T-helper 2 cell (primary cell): ENCODE results near the gene DNM3.

Experiments
- DNase-seq, 5 experiments: peaks; one replicate each; pipeline versions ENCODE4 v3.0.0 to v3.0.0-alpha.2; 2012 to 2022

DNM3 gene

DNA sequence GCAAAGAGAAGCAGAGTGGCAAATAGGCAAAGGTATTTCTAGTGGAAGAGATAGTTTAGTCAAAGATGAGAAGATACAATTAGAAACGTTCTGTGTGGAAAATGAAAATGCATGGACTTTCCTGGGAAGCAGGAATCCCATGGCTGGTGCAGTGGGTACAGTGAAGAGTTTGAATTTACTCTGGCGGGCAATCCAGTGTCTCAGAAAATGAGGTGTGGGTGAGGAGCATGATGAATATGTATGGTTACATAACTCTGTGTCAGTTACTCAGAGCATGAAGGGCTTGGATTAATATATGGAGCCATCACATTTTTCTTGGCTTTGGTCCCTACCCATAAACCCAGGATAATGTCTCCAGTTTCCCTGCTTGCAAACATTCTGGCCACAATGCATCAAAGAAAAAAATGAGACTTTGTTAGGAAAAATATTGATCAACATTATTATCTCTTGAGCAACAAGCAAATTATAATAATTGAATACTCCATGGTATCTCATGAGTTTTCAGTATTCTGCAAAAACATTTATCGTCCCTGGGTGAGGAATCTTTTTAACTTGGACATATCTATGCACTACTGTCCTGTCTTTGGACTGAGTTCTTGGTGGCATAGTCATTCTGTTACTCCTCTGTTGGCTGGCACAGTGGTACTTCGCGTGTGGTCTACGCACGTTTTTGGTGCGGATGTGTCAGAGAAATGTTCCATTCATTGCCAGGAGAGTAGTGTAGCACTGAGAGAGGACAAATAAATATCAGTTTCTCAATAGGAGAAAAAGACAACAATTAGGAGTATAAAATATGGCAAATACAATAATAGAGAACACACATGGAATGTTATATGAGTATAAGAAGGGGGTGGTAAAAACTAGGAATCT is 405.5 kb downstream of the DNM3 start:
- DNase-seq = no peak

- no peak for DNase-seq
These were observed 410.2 kb downstream of the DNM3 start for GRCh38 chr1:172251486-172251885.

GRCh38 chr1:172252321-172252720 is 411.0 kb downstream of the DNM3 start:
- no peak for DNase-seq

DNA sequence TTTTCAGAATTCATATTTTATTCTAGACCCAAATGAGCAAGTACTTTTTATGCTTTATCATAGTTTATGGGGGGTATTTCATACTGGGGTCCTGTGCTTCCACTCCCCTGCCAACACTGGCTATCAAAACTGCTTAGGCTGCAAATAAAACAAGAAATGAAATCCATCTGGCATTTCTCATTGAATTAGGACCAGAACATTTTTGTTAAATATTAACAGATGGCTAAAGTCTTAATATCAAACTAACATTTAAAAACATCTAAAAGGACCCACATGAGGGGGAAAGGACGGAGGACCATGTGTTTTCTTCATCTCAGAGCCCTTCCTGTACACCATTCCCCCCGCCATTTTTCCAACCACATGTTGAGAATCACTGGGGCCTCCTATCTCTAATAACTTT is 411.7 kb downstream of the DNM3 start:
- DNase-seq = no peak

GRCh38 chr1:172254521-172255222 is 413.4 kb downstream of the DNM3 start:
- DNase-seq = peak in 1 of 5 experiments; percentile 36

- DNase-seq = peak in 1 of 5 experiments; percentile 42
These were observed 413.9 kb downstream of the DNM3 start for GRCh38 chr1:172255223-172255560.

GRCh38 chr1:172265905-172266304 is 424.6 kb downstream of the DNM3 start:
- DNase-seq = no peak

DNA sequence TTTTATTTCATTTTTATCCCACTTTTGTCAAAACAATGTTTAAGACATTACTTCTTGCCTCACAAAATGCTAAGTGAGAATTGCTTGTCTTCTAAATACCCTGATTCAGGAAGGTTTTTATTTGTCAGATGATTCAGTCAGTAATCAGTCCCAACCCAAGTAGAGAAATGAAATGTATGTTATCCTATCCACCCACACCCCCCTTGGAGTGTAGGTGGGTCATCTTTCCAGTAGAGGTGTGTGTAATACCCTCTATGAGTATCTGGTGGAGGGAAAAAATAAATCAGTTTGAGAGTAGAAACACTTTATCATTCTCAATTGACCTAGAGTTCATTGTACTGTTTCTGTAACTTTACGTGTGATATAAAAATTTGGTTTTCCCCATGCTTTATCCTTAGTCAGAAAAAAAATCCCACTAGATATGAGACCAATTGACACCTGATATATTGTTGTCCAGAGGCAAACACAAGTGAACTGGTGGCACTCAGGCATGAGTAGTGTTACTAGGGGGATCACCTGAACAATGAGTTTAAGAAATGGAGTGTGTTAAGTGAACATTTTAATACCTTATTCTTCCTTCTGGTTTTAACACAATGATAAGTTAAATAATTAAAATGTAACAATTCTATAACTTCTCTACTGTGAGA is 425.4 kb downstream of the DNM3 start:
- peak in 1 of 5 experiments; percentile 47 for DNase-seq

DNA sequence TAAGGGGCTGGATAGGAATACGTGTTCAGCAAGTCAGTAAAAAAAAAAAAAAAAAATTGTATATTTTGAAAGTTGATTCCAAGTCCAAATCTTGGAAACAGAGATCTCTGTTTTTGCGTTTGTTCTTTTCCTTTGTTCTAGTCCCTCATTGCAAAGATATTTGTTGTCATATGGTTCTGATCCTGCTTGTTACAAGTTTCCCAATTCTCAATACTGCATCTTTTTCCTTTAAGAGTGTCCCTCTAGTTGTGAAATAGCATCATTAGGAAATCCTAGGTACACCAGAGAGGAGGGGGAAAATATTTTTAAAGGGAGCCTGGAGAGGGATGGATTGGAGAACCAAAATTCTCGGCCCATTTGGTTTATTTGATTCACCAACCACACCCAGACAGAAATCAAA is 426.9 kb downstream of the DNM3 start:
- no peak for DNase-seq

DNA sequence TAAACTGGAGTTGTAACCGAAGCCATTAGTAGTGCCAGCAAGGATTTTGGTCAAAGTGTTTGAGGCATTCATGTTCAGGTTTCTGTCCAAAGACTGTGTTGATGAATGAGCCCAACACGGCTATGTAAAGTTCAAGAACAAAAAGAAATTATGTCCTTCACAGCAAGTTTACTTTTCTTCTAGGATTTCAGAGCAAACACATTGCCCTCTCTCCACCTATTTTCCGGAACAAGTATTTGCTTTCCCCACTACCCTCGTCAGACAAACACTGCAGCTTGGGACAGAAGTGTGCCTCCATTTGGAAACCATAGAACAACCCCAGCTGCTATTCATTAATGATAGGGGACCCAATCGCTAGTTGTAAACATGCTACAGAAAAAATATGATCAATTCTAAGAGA is 427.8 kb downstream of the DNM3 start:
- DNase-seq = no peak

GRCh38 chr1:172269644-172270043 is 428.3 kb downstream of the DNM3 start:
- DNase-seq = peak in 1 of 5 experiments; percentile 67

DNA sequence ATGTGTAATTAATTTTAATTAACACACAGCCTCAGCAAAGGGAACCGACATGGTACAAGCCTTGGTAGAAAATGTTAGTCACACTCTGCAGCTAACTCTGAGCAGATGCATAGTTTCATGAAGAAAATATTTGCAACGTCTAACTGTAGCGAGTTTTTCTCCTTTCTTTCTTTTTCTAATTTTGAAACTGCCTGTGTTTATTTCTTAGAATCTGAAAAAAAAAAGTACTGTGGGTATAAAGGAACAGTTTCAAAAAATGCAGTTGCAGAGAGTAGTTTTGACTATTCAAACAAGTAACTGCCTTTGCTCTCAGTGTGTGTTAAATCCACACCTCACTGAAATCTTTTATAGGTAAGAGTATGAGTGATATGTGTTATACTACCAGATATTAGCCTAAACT is 429.3 kb downstream of the DNM3 start:
- peak in 1 of 5 experiments; percentile 75 for DNase-seq

DNA sequence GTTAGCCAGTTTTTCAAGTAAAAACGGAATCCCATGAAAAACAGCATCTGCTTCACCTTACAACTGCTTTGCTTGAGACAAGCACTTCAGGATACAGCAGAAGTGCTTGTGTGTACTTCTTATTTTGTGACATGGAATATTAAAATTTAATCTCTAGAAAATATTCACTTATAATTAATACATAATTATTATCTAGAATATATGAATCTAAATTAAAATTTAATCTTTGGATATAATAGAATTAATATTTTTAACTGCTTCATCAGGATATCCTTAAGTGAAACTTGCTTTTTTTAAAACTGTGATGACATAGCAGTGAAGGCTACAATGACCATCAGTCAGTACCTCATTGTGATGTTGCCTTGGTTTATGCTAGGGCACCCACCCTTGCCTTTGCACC is 430.8 kb downstream of the DNM3 start:
- no peak for DNase-seq

DNA sequence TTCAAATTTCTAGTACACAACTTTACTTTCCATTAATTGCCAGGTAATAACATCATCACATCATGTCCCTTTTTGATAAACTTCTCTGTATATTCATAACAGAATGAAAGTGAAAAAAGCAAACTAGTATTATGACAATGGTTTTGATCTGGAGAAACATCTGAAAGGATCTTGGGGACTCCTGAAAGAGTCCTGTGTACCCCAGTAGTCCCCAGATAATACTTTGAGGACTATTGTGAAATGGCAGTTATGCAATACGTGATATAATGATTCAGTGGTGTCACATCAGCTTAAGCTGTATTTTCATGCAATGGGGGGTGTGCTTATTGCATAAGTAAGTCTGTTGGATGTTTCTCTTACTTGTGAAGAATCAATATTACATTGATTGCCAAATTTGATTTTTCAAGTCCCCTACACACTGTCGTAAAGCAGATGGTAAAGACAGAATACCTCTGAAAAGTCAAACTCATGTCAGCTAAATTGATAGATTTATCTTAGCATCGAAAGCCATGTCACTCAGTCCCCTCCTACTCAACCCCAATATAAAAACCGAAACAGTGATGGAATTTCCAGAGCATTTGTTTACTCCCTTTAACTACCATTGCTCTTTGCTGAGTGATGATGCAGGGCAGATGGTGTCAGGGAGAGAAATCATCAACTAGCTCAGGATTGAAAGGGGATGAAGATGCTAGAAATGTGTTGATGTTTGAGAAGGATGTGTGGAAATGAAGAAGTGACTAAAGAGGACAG is 432.5 kb downstream of the DNM3 start:
- DNase-seq = peak in 1 of 5 experiments; percentile 68

DNA sequence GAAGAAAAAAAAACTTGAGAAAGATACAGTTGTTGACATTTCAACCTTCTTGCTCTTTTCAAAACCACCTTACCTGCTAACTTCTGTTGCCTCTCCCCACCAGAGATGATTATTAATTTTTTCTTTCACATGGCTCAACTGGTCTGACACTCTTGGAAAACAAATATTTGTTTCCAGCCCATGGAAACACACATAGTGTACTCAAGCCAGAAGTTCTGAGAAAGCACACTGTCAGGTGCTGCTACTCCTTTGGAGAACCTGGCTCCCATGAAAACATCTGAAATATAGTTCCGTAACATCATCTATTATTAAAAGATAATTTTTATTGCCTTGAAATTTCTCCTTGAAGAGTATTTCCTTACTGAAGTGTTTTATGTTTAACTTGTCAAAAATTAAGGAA is 434.2 kb downstream of the DNM3 start:
- DNase-seq = no peak

GRCh38 chr1:172276120-172276818 is 435.0 kb downstream of the DNM3 start:
- DNase-seq = no peak

DNA sequence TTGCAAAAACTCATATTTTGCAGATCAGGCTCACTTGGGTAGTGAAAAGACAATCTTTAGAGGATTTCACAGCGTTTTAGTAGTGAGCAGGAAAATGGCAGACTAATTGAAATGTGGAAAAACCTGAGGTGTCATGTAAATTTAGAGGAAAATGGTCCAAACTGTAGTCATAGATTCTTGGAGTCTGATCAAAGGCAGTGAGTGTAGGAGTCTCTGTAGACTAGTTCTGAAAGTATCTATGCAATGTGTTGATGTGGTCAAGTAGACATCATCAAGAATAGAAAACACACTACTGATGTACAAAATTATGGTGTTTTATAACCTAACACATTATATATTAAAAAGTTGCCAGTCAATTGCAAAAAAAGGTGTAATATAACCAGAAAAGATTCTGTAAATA is 436.0 kb downstream of the DNM3 start:
- no peak for DNase-seq

- DNase-seq = no peak
These were observed 436.7 kb downstream of the DNM3 start for GRCh38 chr1:172277989-172278388.

DNA sequence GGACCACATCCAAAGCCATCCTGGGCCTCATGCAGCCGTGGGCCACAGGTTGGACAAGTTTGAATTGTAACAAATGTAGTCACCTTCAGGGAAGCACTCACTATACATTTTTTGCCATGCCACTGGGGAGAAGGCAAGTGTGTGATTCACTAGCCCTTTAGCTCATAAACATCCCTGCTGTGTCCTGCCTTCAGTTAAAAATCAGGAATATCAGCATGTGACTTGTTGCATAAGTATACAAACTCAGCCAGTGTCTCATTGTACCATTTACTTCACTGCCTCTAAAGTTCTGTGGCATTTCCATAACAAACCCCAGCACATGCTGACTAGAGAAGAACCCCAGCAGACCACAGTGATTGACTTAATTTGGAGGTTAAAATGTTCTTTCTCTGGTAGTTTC is 437.2 kb downstream of the DNM3 start:
- DNase-seq = no peak

DNA sequence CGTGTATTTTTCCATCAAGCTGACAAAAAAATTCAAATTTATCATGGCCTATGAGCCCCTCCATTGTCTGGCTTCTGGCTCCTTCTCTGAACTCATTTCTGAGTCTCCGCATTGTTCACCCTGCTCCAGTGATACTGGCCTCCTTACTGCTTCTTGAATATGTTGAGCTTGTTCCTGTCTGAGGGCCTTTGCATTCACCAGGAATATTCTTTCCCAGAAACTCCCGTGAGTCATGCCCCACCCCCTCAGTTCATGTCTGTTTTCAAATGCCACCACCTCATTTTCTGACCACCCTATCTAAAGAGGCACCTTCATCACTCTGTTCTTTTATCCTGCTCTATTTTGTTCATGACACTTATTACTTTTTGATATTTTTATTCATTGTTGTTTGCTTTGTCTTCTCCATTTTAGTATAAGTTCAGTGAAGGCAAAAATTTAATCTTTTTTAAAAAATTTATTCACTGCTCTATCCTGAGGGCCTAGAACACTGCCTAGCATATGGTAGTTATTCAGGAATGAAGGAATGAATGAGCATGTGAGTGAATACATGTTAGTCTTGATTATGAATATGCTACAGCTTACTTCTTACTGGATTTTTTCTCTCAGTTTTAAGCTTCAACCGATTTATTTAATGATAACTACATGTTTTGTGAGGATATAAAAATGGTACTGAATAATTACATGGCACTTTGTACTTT is 438.8 kb downstream of the DNM3 start:
- no peak for DNase-seq

- no peak for DNase-seq
These were observed 442.5 kb downstream of the DNM3 start for GRCh38 chr1:172283766-172284165.

GRCh38 chr1:172286629-172287076 is 445.4 kb downstream of the DNM3 start:
- peak in 1 of 5 experiments; percentile 84 for DNase-seq
